MM.1S (cell line): Measurements from ENCODE around the gene CHD9NB.

ENCODE experiments used
- CTCF ChIP-seq: fragments of 300-600 bp; sonication (generic); IDR thresholded peaks from 2 replicates; pipeline ENCODE4 v1.5.1; 2016; ENCODE audit warnings: antibody characterized with exemption, low read length, mixed read lengths
- EZH2 ChIP-seq: fragments of 300-600 bp; sonication (generic); optimal IDR thresholded peaks from 2 replicates; pipeline ENCODE3; 2017; ENCODE audit warnings: low read depth, mild to moderate bottlenecking, antibody characterized with exemption, low read length, mixed read lengths

GRCh38 chr16:52997922-52998321 lies 54.8 kb downstream of the CHD9NB start:
- no peak for TF ChIP-seq CTCF
- no peak for TF ChIP-seq EZH2
